ENCODE data around the gene SYNE2.

Gene SYNE2

GRCh38 chr14:63912286-63912685 lies 59.5 kb downstream of the SYNE2 start:
- DNase-seq, result no peak

- no peak for DNase-seq
These were observed 65.6 kb downstream of the SYNE2 start for GRCh38 chr14:63918411-63918810.

GRCh38 chr14:63922696-63923421 lies 70.1 kb downstream of the SYNE2 start:
- no peak for DNase-seq

GRCh38 chr14:63923422-63923752 lies 70.6 kb downstream of the SYNE2 start:
- DNase-seq, result no peak

- DNase-seq, result no peak
These were observed 71.6 kb downstream of the SYNE2 start for GRCh38 chr14:63924375-63924774.

GRCh38 chr14:63926641-63927040 lies 73.8 kb downstream of the SYNE2 start:
- DNase-seq, result no peak

GRCh38 chr14:63928744-63929174 lies 76.0 kb downstream of the SYNE2 start:
- no peak for DNase-seq

- DNase-seq, result no peak
These were observed 80.3 kb downstream of the SYNE2 start for GRCh38 chr14:63933110-63933509.

- DNase-seq, result no peak
These were observed 80.9 kb downstream of the SYNE2 start for GRCh38 chr14:63933711-63934110.

- no peak for DNase-seq
These were observed 85.6 kb downstream of the SYNE2 start for GRCh38 chr14:63938198-63939005.

GRCh38 chr14:63939006-63939270 lies 86.1 kb downstream of the SYNE2 start:
- no peak for DNase-seq

GRCh38 chr14:63940387-63940786 lies 87.6 kb downstream of the SYNE2 start:
- DNase-seq, result no peak

- no peak for DNase-seq
These were observed 88.2 kb downstream of the SYNE2 start for GRCh38 chr14:63941023-63941422.

- DNase-seq, result no peak
These were observed 96.9 kb downstream of the SYNE2 start for GRCh38 chr14:63949696-63950095.

- DNase-seq, result no peak
These were observed 98.2 kb downstream of the SYNE2 start for GRCh38 chr14:63951021-63951420.

GRCh38 chr14:63951429-63951828 lies 98.6 kb downstream of the SYNE2 start:
- no peak for DNase-seq

GRCh38 chr14:63952053-63952932 lies 99.5 kb downstream of the SYNE2 start:
- DNase-seq, result no peak

GRCh38 chr14:63952933-63953437 lies 100.2 kb downstream of the SYNE2 start:
- DNase-seq, result no peak

GRCh38 chr14:63956326-63956725 lies 103.5 kb downstream of the SYNE2 start:
- no peak for DNase-seq

- DNase-seq, result no peak
These were observed 108.2 kb downstream of the SYNE2 start for GRCh38 chr14:63960926-63961567.

GRCh38 chr14:63962906-63963305 lies 110.1 kb downstream of the SYNE2 start:
- no peak for DNase-seq

GRCh38 chr14:63963439-63963838 lies 110.6 kb downstream of the SYNE2 start:
- DNase-seq, result no peak

- DNase-seq, result no peak
These were observed 111.3 kb downstream of the SYNE2 start for GRCh38 chr14:63964113-63964512.

Data from NCI-H187 (cell line).